ENCODE results near the gene TEPSIN.

TEPSIN gene

DNA sequence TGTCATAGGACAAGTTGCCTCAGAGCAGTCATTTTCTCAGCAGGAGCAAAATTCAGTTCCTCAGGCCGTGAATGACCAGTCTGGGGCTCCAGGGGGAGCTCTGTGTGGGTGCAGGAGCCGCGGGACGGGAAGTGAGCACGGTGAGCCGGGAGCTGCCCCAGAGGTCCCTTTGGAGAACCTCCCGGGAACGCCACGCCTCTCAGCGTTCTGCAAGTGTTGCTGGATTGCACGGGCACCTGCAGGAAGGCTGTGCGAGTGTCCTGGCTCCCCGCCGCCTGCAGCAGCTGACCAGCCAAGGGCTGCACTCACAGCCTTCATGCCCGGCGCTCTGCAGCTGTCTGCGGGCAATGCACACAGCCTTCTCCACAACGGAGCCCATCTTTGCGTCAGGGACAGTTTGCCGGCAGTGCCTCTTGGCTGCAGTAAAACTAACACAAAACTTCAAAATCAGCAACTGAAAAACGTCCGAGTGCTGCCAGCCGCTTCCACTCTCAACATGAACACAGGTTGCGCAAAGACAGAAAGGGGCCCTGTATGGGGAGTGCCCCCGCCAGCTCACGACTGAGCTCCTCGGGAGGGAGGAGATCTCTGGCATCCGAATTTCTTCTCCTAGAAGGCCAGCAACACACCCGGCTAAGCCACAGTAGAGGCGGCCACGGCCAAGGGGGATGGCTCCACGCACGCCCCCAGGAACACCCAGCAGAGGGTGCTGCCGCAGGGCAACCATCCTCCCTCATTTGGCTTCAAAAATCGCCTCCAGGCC lies 16.3 kb upstream of the TEPSIN start:
- DNase-seq (ENCODE audit: extremely low read depth, insufficient read length), result no peak
- Histone ChIP-seq H3K4me3 (replicated peaks; ENCODE audit: low read depth, low read length) (no peak overlapping the region), H3K36me3 (ENCODE audit: control insufficient read depth, insufficient read depth, low read length) (peaks cover 45% of the 10 kb centered on the region), H3K27me3 (replicated peaks; ENCODE audit: control insufficient read depth, insufficient read depth, low read length) (no peaks in the 10 kb centered on the region)
- TF ChIP-seq, protein P1, sequence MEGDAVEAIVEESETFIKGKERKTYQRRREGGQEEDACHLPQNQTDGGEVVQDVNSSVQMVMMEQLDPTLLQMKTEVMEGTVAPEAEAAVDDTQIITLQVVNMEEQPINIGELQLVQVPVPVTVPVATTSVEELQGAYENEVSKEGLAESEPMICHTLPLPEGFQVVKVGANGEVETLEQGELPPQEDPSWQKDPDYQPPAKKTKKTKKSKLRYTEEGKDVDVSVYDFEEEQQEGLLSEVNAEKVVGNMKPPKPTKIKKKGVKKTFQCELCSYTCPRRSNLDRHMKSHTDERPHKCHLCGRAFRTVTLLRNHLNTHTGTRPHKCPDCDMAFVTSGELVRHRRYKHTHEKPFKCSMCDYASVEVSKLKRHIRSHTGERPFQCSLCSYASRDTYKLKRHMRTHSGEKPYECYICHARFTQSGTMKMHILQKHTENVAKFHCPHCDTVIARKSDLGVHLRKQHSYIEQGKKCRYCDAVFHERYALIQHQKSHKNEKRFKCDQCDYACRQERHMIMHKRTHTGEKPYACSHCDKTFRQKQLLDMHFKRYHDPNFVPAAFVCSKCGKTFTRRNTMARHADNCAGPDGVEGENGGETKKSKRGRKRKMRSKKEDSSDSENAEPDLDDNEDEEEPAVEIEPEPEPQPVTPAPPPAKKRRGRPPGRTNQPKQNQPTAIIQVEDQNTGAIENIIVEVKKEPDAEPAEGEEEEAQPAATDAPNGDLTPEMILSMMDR (IDR thresholded peaks at IDR 0.05; ENCODE audit: insufficient read depth, low read length, poor library complexity, severe bottlenecking), result peak; percentile 8

DNA sequence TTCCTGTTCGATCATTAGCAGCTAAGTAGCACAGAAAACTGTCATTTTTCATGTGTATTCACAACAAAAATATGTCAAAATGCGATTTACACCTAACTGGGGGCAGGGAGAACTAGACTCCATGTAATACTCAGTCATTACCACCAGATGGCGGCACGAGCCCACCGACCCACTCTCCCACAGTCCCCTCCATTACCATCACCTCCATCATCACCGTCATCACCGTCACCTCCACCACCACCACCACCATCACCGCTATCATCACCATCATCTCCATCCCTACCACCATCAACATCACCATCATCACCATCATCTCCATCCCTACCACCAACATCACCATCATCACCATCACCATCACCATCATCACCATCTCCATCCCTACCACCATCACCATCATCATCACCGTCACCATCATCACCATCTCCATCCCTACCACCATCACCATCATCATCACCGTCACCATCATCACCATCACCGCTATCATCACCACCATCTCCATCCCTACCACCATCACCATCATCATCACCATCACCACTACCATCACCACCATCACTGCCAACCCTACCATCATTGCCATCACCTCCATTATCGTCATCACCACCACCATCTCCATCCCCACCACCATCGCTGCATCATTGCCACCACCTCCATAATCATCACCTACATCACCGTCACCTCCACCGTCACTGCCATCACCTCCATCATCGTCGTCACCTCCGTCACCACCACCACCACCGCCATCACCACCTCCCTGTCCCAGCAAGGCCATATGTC lies 14.7 kb upstream of the TEPSIN start:
- Histone ChIP-seq H3K4me3 (replicated peaks; ENCODE audit: low read depth, low read length) (no peak overlapping the region), H3K36me3 (ENCODE audit: control insufficient read depth, insufficient read depth, low read length) (peaks cover 37% of the 10 kb centered on the region), H3K27me3 (replicated peaks; ENCODE audit: control insufficient read depth, insufficient read depth, low read length) (no peaks in the 10 kb centered on the region)
- no peak for DNase-seq (ENCODE audit: extremely low read depth, insufficient read length)
- TF ChIP-seq, protein P1 (IDR thresholded peaks at IDR 0.05; ENCODE audit: insufficient read depth, low read length, poor library complexity, severe bottlenecking), result peak; percentile 70

DNA sequence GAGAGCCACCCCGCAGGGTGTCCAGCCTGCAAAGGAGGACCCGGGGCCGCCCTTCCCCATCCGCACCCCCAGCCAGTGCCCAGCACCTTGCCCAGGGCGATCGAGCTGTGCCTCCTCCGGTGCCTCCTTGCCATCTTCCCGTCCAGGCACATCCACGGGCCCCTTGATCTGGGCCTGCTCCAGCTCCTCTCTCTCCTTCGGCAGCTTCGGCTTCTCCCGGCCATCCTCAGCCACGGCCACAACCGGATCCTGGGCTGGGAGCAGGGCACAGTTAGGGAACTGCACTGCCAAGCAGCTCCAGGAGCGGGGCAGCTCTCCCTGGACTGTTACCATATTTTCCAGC lies 14.1 kb upstream of the TEPSIN start:
- no peak for DNase-seq (ENCODE audit: extremely low read depth, insufficient read length)
- Histone ChIP-seq H3K27me3 (replicated peaks; ENCODE audit: control insufficient read depth, insufficient read depth, low read length) (no peaks in the 10 kb centered on the region), H3K4me3 (replicated peaks; ENCODE audit: low read depth, low read length) (no peak overlapping the region), H3K36me3 (ENCODE audit: control insufficient read depth, insufficient read depth, low read length) (peaks cover 36% of the 10 kb centered on the region)
- TF ChIP-seq, protein P1 (IDR thresholded peaks at IDR 0.05; ENCODE audit: insufficient read depth, low read length, poor library complexity, severe bottlenecking), result no peak

DNA sequence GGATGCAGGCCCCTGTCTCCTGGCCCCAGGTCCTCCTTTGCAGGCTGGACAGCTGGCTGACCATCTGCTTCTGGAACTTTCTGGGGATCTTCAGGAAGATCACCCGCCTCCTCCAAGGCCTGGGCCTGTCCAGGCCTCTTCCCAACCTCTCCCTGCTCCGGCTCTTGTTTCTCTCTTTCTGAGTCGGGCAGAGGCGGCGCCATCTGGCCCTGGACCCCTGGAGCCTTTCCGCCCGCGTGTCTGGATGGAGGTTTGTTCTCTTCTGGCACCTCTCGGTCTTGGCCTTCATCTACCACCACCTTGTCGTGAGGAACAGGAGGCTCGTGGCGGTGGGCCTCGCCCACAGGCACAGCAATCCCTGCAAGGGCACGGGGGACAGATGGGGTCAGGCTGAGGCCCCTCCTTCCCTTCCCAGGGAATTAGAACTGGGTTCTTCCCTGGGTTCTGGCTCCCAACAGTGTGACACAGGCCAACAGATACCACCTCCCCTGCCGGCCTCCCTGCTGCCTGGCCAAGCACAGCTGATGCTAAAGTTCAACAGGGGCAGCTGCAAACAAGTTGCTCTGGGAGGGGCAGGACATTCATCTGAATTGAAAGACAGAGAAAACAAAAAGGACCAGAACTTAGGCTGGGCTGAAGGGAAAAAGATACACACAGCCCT lies 13.6 kb upstream of the TEPSIN start:
- peaks cover 32% of the 10 kb centered on the region for H3K36me3 ChIP-seq (ENCODE audit: control insufficient read depth, insufficient read depth, low read length)
- TF ChIP-seq, protein P1 (IDR thresholded peaks at IDR 0.05; ENCODE audit: insufficient read depth, low read length, poor library complexity, severe bottlenecking), result no peak
- DNase-seq (ENCODE audit: extremely low read depth, insufficient read length), result no peak
- H3K27me3 ChIP-seq (replicated peaks; ENCODE audit: control insufficient read depth, insufficient read depth, low read length), result no peaks in the 10 kb centered on the region
- no peak overlapping the region for H3K4me3 ChIP-seq (replicated peaks; ENCODE audit: low read depth, low read length)

DNA sequence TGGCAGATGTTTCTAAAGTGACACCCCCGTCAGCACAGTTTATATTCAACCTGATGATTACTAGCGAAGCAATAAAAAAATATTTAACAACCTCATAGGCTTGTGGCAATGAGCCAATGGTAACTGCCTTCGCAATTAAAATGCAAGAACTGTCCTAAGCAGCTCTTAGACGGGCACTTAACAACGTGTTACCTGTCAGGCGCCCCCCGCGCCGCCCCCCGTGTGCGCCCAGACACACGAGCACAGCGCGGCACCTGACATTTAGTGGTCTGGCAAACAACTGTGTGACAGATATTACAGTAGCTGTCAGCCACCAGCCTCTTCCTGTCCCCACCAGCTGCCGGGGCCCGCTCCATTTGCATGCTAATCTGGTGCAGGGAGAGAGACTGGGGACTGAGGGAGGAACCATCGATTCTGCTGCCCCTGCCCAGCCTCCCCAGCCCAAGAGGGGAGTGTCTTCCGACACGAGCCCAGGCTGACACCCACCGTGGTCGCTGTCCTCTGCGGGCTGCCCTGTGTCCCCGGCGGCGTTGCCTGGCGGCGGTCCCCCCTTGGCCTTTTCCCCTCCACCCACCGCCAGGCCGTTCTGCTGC lies 12.9 kb upstream of the TEPSIN start:
- peaks cover 28% of the 10 kb centered on the region for H3K36me3 ChIP-seq (ENCODE audit: control insufficient read depth, insufficient read depth, low read length)
- TF ChIP-seq, protein P1 (IDR thresholded peaks at IDR 0.05; ENCODE audit: insufficient read depth, low read length, poor library complexity, severe bottlenecking), result no peak
- no peak overlapping the region for H3K4me3 ChIP-seq (replicated peaks; ENCODE audit: low read depth, low read length)
- no peaks in the 10 kb centered on the region for H3K27me3 ChIP-seq (replicated peaks; ENCODE audit: control insufficient read depth, insufficient read depth, low read length)
- no peak for DNase-seq (ENCODE audit: extremely low read depth, insufficient read length)
